HEK293 (cell line): ENCODE results near the gene TMOD1.

ENCODE experiments used
- CTCF ChIA-PET: fragments of 350-600 bp; formaldehyde crosslinking; extraction: SDS; loops from one replicate; lab custom pipeline; 2021; ENCODE audit warnings: antibody characterized with exemption; lab: Yijun Ruan, JAX
- POLR2A ChIA-PET: fragments of 300-600 bp; formaldehyde crosslinking; extraction: SDS; loops from one replicate; lab custom pipeline; 2020; ENCODE audit warnings: antibody characterized with exemption, inconsistent platforms; lab: Yijun Ruan, JAX
- H3K27ac ChIP-seq: fragments of 200-500 bp; sonication (Bioruptor generic); 2 replicates; pipeline ENCODE4 v1.5.1; 2014; ENCODE audit warnings: low read depth, low read length, control low read depth, inconsistent platforms; ENCODE audit errors: extremely low read depth
- H3K36me3 ChIP-seq, 2 experiments: fragments of 200-500 bp in 1 of 2; sonication (Bioruptor generic) in 1 of 2; 1 replicate in 1 of 2; 2 replicates in 1 of 2; pipeline ENCODE4 v1.5.1; 2014 to 2017; ENCODE audit warnings: inconsistent platforms in 2 of 2, low read length in 2 of 2; ENCODE audit not compliant: control insufficient read depth in 2 of 2, insufficient read depth in 1 of 2
- H3K4me1 ChIP-seq: fragments of 200-500 bp; sonication (Bioruptor generic); 2 replicates; pipeline ENCODE4 v1.5.1; 2014; ENCODE audit warnings: mild to moderate bottlenecking, low read length, inconsistent platforms; ENCODE audit not compliant: control insufficient read depth, insufficient read depth
- H3K4me3 ChIP-seq: 2 replicates; pipeline ENCODE4 v1.5.1; 2011; ENCODE audit warnings: low read depth, mild to moderate bottlenecking, control low read depth, low read length, moderate library complexity
- H3K9me3 ChIP-seq: fragments of 200-500 bp; sonication (Bioruptor generic); 2 replicates; pipeline ENCODE4 v1.5.1; 2014; ENCODE audit warnings: low read depth, low read length, inconsistent platforms; ENCODE audit not compliant: control insufficient read depth, insufficient read depth
- FEZF1 ChIP-seq: fragments of 450-650 bp; formaldehyde crosslinking; IDR thresholded peaks from 2 replicates; pipeline ENCODE4 v1.5.1; 2016; ENCODE audit warnings: missing biosample characterization, missing genetic modification characterization
- GLI2 ChIP-seq: fragments of 450-650 bp; formaldehyde crosslinking; IDR thresholded peaks from 2 replicates; pipeline ENCODE4; 2017; ENCODE audit warnings: missing biosample characterization, missing genetic modification characterization, low read depth, borderline replicate concordance
- MZF1 ChIP-seq: fragments of 450-650 bp; formaldehyde crosslinking; IDR thresholded peaks from 2 replicates; pipeline ENCODE4 v1.5.1; 2017; ENCODE audit warnings: missing biosample characterization, missing genetic modification characterization, borderline replicate concordance
- OVOL3 ChIP-seq: fragments of 450-650 bp; formaldehyde crosslinking; IDR thresholded peaks from 2 replicates; pipeline ENCODE4 v1.5.1; 2016; ENCODE audit warnings: missing biosample characterization, missing genetic modification characterization
- SP2 ChIP-seq: fragments of 450-650 bp; formaldehyde crosslinking; IDR thresholded peaks from 2 replicates; pipeline ENCODE4 v1.5.1; 2016; ENCODE audit warnings: missing biosample characterization, missing genetic modification characterization
- WT1 ChIP-seq: fragments of 450-650 bp; formaldehyde crosslinking; IDR thresholded peaks from 2 replicates; pipeline ENCODE4 v1.5.1; 2016; ENCODE audit warnings: missing biosample characterization, missing genetic modification characterization
- ZNF146 ChIP-seq: fragments of 450-650 bp; formaldehyde crosslinking; IDR thresholded peaks from 2 replicates; pipeline ENCODE4 v1.5.1; 2016; ENCODE audit warnings: missing biosample characterization, missing genetic modification characterization
- ZNF184 ChIP-seq: fragments of 450-650 bp; IDR thresholded peaks from 2 replicates; pipeline ENCODE4 v1.5.1; 2018; ENCODE audit warnings: missing biosample characterization, mild to moderate bottlenecking, missing genetic modification characterization
- ZNF350 ChIP-seq: fragments of 450-650 bp; formaldehyde crosslinking; IDR thresholded peaks from 2 replicates; pipeline ENCODE4 v1.5.0; 2017; ENCODE audit warnings: missing biosample characterization, mild to moderate bottlenecking, missing genetic modification characterization
- ZNF423 ChIP-seq: fragments of 450-650 bp; formaldehyde crosslinking; IDR thresholded peaks from 2 replicates; pipeline ENCODE4 v1.5.1; 2016; ENCODE audit warnings: missing biosample characterization, missing genetic modification characterization
- ZNF473 ChIP-seq: fragments of 450-650 bp; formaldehyde crosslinking; IDR thresholded peaks from 2 replicates; pipeline ENCODE4 v1.5.1; 2017; ENCODE audit warnings: missing biosample characterization, missing genetic modification characterization
- ZNF549 ChIP-seq: fragments of 450-650 bp; IDR thresholded peaks from 2 replicates; pipeline ENCODE4 v1.5.1; 2018; ENCODE audit warnings: missing biosample characterization, missing genetic modification characterization, mild to moderate bottlenecking, inconsistent platforms, moderate library complexity
- ZNF76 ChIP-seq: fragments of 450-650 bp; formaldehyde crosslinking; IDR thresholded peaks from 2 replicates; pipeline ENCODE4; 2016; ENCODE audit warnings: low read depth, missing biosample characterization, missing genetic modification characterization, borderline replicate concordance
- ZNF785 ChIP-seq: fragments of 450-650 bp; formaldehyde crosslinking; IDR thresholded peaks from 2 replicates; pipeline ENCODE4 v1.5.1; 2016; ENCODE audit warnings: missing biosample characterization, missing genetic modification characterization
- ZNF791 ChIP-seq: fragments of 450-650 bp; formaldehyde crosslinking; IDR thresholded peaks from 2 replicates; pipeline ENCODE4 v1.5.1; 2016; ENCODE audit warnings: missing biosample characterization, missing genetic modification characterization
- ZSCAN23 ChIP-seq: fragments of 450-650 bp; formaldehyde crosslinking; IDR thresholded peaks from 2 replicates; pipeline ENCODE4 v1.5.1; 2016; ENCODE audit warnings: missing biosample characterization, missing genetic modification characterization
- TF ChIP-seq, protein P1 (sequence below): fragments of 450-650 bp; formaldehyde crosslinking; IDR thresholded peaks from 2 replicates; pipeline ENCODE4 v1.5.1; 2016; ENCODE audit warnings: missing biosample characterization, missing genetic modification characterization, borderline replicate concordance

Gene TMOD1

DNA sequence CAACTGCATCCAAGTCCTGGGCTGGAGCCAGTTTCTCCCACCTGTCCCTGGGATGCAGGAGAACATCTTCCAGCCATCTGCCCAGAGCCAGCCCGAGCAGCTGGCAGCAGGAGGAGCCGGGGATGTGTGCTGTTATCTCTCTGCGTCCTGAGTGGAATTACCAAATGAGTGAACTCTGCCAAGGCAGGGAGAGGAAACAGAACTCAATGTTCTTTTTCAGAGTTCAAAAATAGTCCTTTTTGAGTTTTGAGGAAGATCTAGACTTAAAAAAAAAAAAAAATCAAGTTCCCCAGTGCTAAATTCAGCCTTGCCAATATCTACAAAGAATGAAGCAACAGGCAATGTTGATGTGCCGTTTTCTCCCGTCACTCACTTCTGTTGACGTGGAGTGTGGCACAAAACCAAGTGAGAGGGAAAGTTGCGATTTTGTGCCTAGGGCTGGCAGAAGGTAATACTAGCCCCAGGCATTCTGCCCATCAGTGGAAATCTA is 56.2 kb downstream of the TMOD1 start:
- H3K4me1 ChIP-seq = 0 out of 2 replicates have a peak, but pooled peaks cover 2% of the 10 kb centered on the region
- POLR2A ChIA-PET = no interaction called here
- no peak for TF ChIP-seq WT1 (tag by site-specific recombination)
- TF ChIP-seq GLI2 (tag by site-specific recombination) = no peak
- TF ChIP-seq, all 188 proteins: peak for 0
- Histone ChIP-seq H3K4me3 (no peak overlapping the region), H3K9me3 (no peaks in the 10 kb centered on the region), H3K27ac (no peak overlapping the region), H3K36me3 (peaks cover 0 to 30% of the 10 kb centered on the region in 2 experiments; a peak in 1 of 3 replicates)
- CTCF ChIA-PET = interaction anchor here (1.2 kb wide), 1 partner anchor 89 kb away, joined by 3 read pairs; no protein-coding TSS in a partner anchor

- TF ChIP-seq, protein P1, sequence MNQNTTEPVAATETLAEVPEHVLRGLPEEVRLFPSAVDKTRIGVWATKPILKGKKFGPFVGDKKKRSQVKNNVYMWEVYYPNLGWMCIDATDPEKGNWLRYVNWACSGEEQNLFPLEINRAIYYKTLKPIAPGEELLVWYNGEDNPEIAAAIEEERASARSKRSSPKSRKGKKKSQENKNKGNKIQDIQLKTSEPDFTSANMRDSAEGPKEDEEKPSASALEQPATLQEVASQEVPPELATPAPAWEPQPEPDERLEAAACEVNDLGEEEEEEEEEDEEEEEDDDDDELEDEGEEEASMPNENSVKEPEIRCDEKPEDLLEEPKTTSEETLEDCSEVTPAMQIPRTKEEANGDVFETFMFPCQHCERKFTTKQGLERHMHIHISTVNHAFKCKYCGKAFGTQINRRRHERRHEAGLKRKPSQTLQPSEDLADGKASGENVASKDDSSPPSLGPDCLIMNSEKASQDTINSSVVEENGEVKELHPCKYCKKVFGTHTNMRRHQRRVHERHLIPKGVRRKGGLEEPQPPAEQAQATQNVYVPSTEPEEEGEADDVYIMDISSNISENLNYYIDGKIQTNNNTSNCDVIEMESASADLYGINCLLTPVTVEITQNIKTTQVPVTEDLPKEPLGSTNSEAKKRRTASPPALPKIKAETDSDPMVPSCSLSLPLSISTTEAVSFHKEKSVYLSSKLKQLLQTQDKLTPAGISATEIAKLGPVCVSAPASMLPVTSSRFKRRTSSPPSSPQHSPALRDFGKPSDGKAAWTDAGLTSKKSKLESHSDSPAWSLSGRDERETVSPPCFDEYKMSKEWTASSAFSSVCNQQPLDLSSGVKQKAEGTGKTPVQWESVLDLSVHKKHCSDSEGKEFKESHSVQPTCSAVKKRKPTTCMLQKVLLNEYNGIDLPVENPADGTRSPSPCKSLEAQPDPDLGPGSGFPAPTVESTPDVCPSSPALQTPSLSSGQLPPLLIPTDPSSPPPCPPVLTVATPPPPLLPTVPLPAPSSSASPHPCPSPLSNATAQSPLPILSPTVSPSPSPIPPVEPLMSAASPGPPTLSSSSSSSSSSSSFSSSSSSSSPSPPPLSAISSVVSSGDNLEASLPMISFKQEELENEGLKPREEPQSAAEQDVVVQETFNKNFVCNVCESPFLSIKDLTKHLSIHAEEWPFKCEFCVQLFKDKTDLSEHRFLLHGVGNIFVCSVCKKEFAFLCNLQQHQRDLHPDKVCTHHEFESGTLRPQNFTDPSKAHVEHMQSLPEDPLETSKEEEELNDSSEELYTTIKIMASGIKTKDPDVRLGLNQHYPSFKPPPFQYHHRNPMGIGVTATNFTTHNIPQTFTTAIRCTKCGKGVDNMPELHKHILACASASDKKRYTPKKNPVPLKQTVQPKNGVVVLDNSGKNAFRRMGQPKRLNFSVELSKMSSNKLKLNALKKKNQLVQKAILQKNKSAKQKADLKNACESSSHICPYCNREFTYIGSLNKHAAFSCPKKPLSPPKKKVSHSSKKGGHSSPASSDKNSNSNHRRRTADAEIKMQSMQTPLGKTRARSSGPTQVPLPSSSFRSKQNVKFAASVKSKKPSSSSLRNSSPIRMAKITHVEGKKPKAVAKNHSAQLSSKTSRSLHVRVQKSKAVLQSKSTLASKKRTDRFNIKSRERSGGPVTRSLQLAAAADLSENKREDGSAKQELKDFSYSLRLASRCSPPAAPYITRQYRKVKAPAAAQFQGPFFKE = no peak
- TF ChIP-seq MZF1 (no peak), ZSCAN23 (no peak), ZNF791 (tag by site-specific recombination) (no peak), FEZF1 (tag by site-specific recombination) (no peak), ZNF184 (tag by site-specific recombination) (no peak), ZNF350 (no peak), ZNF423 (no peak), ZNF785 (no peak)
- Histone ChIP-seq H3K9me3 (no peaks in the 10 kb centered on the region), H3K36me3 (peaks cover 0 to 28% of the 10 kb centered on the region in 2 experiments; a peak in 1 of 3 replicates), H3K4me3 (no peak overlapping the region), H3K4me1 (0 out of 2 replicates have a peak, but pooled peaks cover 2% of the 10 kb centered on the region), H3K27ac (no peak overlapping the region)
- POLR2A ChIA-PET = no interaction called here
- CTCF ChIA-PET = interaction anchor here (1.2 to 1.3 kb wide), 2 partner anchors 57 to 90 kb away, joined by 3 to 4 read pairs; no protein-coding TSS in a partner anchor
Observed at GRCh38 chr9:97558701-97559101, 57.2 kb downstream of the TMOD1 start.

- H3K4me1 ChIP-seq = 0 out of 2 replicates have a peak, but pooled peaks cover 4% of the 10 kb centered on the region
- ChIA-PET CTCF (interaction anchor here (0.7 to 1.3 kb wide), 2 partner anchors 22 to 56 kb away, joined by 3 to 4 read pairs; no protein-coding TSS in a partner anchor), POLR2A (no interaction called here)
- no peak for TF ChIP-seq ZNF473
- no peak for TF ChIP-seq ZNF549 (tag by site-specific recombination)
- H3K9me3 ChIP-seq = no peaks in the 10 kb centered on the region
- H3K36me3 ChIP-seq = peaks cover 0 to 32% of the 10 kb centered on the region in 2 experiments; a peak in 1 of 3 replicates
- no peak overlapping the region for H3K4me3 ChIP-seq
- no peak overlapping the region for H3K27ac ChIP-seq
Observed at GRCh38 chr9:97559111-97559514, 57.6 kb downstream of the TMOD1 start.

DNA sequence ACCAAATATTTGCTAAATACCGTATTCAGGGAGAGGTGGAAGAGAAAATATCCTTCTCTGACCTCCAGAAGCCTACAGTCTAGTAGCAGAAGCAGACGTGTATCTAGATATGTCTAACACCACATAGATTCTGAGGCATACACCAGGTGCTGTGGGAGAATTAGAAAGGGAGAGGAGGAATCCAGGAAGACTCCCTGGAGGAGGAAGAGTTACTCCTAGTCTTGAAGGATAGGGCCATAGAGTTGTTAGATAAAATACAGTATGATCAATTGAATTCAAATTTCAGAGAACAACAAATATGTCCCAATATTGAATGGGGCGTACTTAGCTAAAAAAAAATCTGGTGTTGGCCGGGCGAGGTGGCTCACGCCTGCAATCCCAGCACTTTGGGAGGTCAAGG is 58.7 kb downstream of the TMOD1 start:
- Histone ChIP-seq H3K9me3 (no peaks in the 10 kb centered on the region), H3K27ac (no peak overlapping the region), H3K4me1 (0 out of 2 replicates have a peak, but pooled peaks cover 3% of the 10 kb centered on the region), H3K4me3 (no peak overlapping the region), H3K36me3 (peaks cover 0 to 41% of the 10 kb centered on the region in 2 experiments; a peak in 1 of 3 replicates)
- ChIA-PET CTCF (interaction anchor here (1.3 kb wide), 1 partner anchor 55 kb away, joined by 4 read pairs; no protein-coding TSS in a partner anchor), POLR2A (no interaction called here)
- TF ChIP-seq SP2 (tag by site-specific recombination) (no peak), OVOL3 (no peak), MZF1 (no peak), ZNF791 (tag by site-specific recombination) (no peak), ZNF146 (tag by site-specific recombination) (no peak), ZNF76 (tag by site-specific recombination) (no peak)
